ENCODE measurements around the gene GLG1.
A peak's percentile ranks its signal among the peaks of the same experiment; 100 is the strongest.
"Not testable (repeated sequence)": the region's sequence is repeated elsewhere in the genome, so short reads cannot be mapped to it uniquely, and the experiment has no call there.

GLG1 gene

GRCh38 chr16:74606521-74607309 is at the start of gene GLG1:
Gene GLG1, minus strand, starts transcription at chr16:74607114. Its CDS starts 20 bp downstream, at chr16:74607094.
- DNase-seq (ENCODE audit: low read depth in 1 of 2, low spot score in 1 of 2): peak; percentile 79 to 84

DNA sequence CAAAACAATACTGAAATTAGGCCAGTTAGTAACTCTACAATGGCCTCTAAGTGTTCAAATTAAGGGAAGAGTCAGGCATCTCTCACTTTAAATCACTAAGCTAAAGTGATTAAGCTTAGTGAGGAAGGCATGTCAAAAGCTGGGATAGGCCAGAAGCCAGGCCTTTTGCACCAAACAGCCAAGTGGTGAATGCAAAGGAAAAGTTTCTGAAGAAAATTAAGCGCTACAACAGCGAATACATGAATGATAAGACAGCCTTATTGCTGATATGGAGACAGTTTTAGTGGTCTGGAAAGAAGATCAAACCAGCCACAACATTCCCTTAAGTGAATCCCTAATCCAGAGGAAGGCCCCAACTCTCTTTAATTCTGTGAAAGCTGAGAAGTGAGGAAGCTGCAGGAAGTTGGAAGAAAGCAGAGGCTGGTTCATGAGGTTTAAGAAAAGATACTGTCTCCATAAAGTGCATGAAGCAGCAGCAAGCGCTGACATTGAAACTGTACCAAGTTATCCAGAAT is 47.7 kb upstream of the GLG1 start:
- DNase-seq (ENCODE audit: low read depth in 1 of 2, low spot score in 1 of 2): no peak

DNA sequence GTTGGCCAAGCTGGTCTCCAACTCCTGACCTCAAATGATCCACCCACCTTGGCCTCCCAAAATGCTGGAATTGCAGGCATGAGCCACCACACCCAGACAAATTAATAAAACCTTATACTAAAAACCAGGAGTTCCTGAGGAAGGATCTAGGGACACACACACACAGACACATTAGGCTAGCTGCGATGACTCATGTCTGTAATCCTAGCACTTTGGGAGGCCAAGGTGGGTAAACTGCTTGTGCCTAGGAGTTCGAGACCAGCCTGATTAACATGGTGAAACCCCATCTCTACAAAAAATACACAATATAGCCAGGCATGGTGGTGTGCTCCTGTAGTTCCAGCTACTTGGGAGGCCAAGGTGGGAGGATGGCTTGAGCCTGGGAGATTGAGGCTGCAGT is 46.0 kb upstream of the GLG1 start:
- not testable (repeated sequence) for DNase-seq (ENCODE audit: low read depth in 1 of 2, low spot score in 1 of 2)

GRCh38 chr16:74652249-74652648 is 45.3 kb upstream of the GLG1 start:
- no peak for DNase-seq (ENCODE audit: low read depth in 1 of 2, low spot score in 1 of 2)

GRCh38 chr16:74651841-74652240 is 44.9 kb upstream of the GLG1 start:
- DNase-seq (ENCODE audit: low read depth in 1 of 2, low spot score in 1 of 2): no peak

DNA sequence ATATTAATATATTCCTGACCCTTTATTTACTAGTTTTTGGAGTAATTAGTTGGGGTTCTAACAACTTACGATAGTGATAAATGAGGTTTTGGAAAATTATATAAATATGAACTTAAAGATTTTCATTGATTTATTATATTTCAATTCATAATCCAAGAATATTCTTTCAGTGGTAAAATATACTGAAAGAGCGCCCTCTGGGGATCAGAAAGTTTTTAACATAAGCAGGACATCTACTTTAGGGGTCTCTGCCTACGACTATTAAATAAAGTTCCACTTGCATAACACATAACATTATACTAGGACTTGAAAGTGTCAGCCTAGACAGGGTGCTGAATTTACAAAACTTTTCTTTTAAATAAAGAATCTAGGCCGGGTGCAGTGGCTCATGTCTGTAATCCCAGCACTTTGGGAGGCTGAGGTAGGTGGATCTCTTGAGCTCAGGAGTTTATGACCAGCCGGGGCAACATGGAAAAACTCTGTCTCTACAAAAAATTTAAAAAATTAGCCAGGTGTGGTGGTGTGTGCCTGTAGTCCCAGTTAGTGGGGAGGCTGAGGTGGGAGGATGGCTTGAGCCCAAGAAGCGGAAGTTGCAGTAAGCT is 44.2 kb upstream of the GLG1 start:
- no peak for DNase-seq (ENCODE audit: low read depth in 1 of 2, low spot score in 1 of 2)

DNA sequence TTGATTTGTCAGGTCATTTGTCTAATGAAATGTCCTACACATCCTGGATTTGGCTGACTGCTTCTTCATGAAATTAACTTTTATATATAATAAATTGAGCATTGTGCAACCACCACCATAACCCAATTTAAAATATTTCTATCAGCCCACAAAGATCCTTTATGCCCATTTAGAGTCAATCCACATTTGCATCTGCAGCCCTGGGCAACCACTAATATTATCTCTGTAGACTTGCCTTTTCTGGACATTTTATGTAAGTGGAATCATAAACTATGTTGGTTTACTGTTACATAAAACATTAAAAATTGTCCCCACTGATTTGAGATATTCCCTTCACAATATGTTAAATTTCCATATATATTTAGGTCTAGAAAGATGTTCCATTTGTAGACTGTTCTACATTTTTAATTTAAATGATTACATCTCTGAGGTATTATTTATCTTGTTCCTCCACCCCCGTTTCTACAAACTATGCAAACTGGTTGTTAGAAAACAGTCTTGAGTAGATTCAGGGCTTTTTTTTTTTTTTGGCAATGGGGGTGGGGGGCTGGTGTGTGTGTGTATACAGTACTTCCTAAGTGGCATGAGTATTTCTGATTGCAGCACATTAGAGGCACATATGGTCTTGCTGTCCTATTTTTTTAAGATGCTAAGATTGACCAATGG is 43.1 kb upstream of the GLG1 start:
- DNase-seq (ENCODE audit: low read depth in 1 of 2, low spot score in 1 of 2): no peak

DNA sequence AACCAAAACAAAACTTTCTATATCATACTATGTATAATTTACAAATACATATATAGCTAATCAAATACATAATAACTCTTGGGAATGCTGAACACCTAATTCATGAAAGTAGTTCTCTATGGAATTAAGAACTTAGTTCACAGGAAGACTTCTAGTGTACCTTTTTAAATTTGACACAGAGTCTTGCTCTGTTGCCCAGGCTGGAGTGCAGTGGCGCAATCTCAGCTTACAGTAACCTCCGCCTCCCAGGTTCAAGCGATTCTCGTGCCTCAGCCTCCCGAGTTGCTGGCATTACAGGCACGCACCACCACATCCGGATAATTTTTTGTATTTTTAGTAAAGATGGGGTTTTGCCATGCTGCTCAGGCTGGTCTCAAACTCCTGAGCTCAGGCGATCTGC is 35.1 kb upstream of the GLG1 start:
- DNase-seq (ENCODE audit: low read depth in 1 of 2, low spot score in 1 of 2): no peak

GRCh38 chr16:74637742-74638453 is 31.0 kb upstream of the GLG1 start:
- DNase-seq (ENCODE audit: low read depth in 1 of 2, low spot score in 1 of 2): no peak

DNA sequence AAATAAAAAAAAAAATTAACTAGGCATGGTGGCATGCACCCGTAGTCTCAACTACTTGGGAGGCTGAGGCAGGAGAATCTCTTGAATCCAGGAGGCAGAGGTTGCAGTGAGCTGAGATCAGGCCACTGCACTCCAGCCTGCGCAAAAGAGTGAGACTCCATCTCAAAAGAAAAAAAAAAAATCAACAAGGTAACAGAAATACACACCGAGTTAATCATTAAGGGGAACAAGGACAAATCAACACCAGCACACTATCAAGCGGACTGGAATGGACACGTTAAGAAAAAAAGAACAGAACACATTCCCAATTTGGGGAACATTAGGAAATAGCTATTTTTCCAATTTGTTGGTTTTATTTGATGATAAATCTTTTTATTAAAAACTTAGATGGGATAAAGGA is 28.4 kb upstream of the GLG1 start:
- no peak for DNase-seq (ENCODE audit: low read depth in 1 of 2, low spot score in 1 of 2)

DNA sequence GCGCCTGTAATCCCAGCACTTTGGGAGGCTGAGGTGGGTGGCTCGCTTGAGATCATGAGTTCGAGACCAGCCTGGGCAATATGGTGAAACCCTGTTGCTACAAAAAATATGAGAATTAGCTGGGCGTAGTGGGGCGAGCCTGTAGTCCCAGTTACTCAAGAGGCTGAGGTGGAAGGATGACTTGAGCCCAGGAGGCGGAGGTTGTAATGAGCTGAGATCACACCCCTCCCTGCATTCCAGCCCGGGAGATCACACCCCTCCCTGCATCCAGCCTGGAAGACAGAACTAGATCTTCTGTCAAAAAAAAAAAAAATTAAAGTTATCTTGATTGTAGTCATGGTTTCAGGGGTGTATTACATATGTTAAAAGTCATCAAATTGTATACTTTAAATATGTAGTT is 26.8 kb upstream of the GLG1 start:
- DNase-seq (ENCODE audit: low read depth in 1 of 2, low spot score in 1 of 2): no peak

DNA sequence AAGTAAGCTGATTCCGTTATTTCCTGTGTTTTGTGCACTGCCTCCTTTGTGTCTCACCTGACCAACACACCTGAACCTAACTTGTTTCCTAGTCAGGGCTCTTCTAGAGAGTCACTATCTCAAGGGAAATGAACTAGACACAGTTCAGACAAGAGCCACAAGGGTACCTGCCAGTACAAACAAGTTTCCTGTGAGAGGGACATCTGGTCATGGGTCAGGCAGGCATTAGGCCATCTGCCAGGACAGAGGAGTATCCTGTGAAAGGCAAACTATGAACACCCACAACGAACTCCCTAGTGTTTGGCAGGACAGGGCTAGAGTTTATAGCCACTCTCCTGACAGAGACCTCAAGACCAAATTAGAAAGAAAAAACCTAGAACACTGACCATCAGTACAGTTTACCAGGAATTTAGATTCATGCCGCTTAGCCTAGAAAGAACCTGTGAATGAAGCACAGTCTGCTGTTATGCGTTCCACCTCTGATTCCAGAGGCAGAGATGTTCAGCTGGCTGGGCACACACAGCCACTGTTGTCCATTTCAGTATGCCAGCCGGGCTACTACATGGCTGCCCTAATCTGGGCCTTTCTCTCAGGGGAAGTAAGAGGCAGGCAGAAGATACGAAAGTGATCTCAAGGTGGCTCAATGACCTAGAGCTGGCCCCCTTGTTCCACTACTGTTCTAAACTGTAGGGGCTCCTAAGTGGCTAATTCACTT is 20.7 kb upstream of the GLG1 start:
- DNase-seq (ENCODE audit: low read depth in 1 of 2, low spot score in 1 of 2): no peak

DNA sequence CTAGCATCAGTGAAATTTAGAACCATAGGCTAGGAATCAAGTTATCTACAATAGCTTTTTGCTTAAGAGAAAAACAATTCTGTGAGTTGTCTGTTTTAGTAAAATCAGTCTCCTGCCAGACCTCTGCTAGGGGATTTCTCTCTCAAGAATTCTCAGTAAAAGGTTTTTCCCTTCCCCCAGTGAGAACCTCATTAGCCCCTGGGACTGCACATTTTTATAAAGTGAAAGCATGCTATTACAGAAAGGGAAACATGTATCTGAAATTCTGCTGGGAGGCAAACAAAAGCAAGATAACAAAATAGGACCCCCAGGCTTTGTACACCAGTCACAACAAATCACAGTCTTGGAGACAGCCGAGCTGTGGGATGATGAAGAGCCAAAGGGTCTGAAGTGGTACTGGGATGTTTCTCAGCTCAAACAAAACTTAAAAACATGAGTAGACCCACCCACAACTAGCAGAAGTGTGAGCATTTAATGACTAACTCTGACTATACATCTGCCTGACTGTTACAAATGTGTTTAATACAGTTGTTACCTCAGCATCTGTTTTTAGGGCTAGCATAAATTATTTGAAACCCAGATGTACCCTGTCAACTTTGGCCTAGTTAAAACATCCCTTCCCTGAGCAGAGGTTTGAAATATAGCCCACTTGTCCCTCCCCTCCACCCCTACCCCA is 20.0 kb upstream of the GLG1 start:
- no peak for DNase-seq (ENCODE audit: low read depth in 1 of 2, low spot score in 1 of 2)

DNA sequence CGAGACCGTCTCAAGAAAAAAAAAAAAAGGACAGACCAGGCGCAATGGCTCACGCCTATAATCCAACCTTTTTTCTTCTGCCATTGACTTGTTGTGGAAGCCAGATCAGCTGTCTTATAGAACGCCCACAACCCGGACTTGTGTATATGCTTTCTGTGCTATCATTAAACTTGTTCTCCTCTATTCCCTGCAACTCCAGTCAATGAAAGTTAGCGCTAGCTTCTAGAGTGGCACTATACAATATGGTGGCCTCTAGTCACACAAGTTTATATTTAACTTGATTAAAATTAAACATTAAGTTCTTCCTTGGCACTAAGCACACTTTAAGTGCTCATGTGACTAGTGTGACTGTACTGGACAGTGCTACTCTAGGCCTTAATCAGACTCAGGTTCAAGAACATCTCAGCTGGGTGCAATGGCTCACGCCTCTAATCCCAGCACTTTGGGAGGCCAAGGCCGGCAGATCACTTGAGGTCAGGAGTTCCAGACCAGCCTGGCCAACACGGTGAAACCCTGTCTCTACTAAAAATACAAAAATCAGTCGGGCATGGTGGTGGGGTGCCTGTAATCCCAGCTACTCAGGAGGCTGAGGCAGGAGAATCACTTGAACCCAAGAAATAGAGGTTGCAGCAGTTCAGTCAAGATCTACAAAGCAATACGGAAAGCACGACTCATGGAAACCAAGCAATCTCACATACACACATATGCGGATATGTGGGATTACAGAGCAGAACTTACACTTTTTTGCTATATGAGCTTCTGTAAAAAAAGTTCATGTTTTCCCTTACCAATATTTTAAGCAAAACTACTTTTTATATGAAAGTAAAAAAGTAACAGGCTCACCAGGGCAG is 18.8 kb upstream of the GLG1 start:
- DNase-seq (ENCODE audit: low read depth in 1 of 2, low spot score in 1 of 2): no peak

DNA sequence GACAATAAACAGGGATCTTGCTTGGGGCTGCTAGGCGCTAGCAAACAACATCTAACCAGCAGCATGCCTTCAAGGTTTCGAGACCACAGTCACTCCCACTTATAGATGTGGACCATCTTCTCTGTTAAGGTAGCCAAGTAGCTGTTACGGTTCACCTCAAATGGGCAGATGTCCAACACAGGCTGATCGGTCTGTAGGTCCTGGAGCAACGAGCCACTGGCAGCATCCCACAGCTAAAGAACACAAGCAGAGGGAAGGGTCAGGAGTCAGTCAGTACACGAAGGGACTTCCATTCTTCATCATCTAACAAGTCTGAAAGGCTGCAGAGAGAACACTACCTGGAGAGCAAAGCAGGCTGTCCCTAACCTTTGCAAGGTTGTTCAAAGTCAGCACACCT is 16.9 kb upstream of the GLG1 start:
- DNase-seq (ENCODE audit: low read depth in 1 of 2, low spot score in 1 of 2): no peak

- DNase-seq (ENCODE audit: low read depth in 1 of 2, low spot score in 1 of 2): no peak
Observed at GRCh38 chr16:74623214-74623838, 16.4 kb upstream of the GLG1 start.

- DNase-seq (ENCODE audit: low read depth in 1 of 2, low spot score in 1 of 2): no peak
Observed at GRCh38 chr16:74622005-74622404, 15.1 kb upstream of the GLG1 start.

DNA sequence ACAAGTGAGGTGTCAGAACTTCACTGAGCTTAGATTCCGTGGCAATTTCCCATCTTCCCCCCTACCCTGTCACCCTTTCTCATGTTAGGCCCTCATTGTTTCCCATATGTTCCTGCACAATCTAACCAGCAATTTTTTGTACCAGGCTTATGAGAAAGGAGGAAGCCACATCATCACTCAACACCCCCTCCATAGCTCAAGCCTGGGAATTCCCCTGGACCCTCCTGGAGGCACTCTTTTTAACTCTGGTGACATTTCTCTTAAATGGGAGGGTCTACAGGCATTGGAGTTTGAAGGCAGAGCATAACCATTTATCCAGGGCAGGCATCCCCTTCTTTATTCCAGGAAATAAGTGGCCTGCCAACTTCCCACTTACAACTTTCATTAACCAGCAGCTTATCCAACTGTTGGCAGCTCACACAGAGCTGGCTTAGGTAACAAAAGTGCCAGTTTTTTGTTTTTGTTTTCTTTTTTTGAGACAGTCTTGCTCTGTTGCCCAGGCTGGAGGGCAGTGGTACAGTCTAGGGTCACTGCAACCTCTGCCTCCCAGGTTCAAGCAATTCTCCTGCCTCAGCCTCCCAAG is 10.4 kb upstream of the GLG1 start:
- no peak for DNase-seq (ENCODE audit: low read depth in 1 of 2, low spot score in 1 of 2)

DNA sequence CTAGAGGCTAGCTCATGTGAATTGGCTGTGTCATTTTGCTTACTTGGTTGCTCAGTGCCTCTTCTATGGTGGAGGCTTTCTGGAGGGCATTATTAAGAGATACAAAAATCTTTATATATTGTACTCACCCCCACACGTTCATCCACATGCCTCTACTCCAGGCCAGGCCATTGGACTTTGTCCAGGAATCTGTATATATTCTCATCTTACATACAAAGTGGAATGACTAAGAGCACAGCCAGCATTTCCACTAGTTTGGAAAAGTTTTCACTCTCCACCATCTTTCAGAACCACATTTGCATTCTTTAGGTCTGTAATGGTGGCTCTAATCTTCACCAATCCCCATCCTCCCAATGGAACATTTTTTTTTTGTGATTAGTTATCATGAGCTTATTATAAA is 4.8 kb upstream of the GLG1 start:
- DNase-seq (ENCODE audit: low read depth in 1 of 2, low spot score in 1 of 2): no peak
